NT2/D1 (cell line): Measurements from ENCODE around the gene SRPX.

Source experiments
- SUZ12 ChIP-seq: IDR thresholded peaks from 2 replicates; pipeline ENCODE4 v1.6.1; 2011; ENCODE audit not compliant: insufficient read length, insufficient read depth; ENCODE audit errors: extremely low read depth
- YY1 ChIP-seq: IDR thresholded peaks from 2 replicates; pipeline ENCODE4 v1.6.1; 2011; ENCODE audit not compliant: insufficient read length, insufficient read depth
- ZNF274 ChIP-seq: IDR thresholded peaks from 2 replicates; pipeline ENCODE4 v1.6.1; 2011; ENCODE audit warnings: mild to moderate bottlenecking, low read depth, low read length

- TF ChIP-seq ZNF274 (no peak), YY1 (no peak), SUZ12 (no peak)
Observed at GRCh38 chrX:38221391-38221929, 789 bp upstream of the SRPX start.
